LNCaP clone FGC (cell line): Measurements from ENCODE around the gene MGAT5.

ENCODE experiments used
- DNase-seq: peaks from one replicate; pipeline ENCODE4 v3.0.0-alpha.2; 2011; ENCODE audit warnings: low read depth
- H3K4me3 ChIP-seq: 2 replicates; pipeline ENCODE4 v1.5.1; 2011; ENCODE audit warnings: mild to moderate bottlenecking, low read depth, low read length, control low read depth
- CTCF ChIP-seq: IDR thresholded peaks from 2 replicates; pipeline ENCODE4 v1.5.1; 2012; ENCODE audit warnings: mild to moderate bottlenecking; ENCODE audit not compliant: control insufficient read depth, insufficient read depth; ENCODE audit errors: extremely low read depth

The MGAT5 gene

GRCh38 chr2:134452042-134452733, 198.3 kb downstream of the MGAT5 start:
- no peak overlapping the region for H3K4me3 ChIP-seq
- DNase-seq = no peak
- TF ChIP-seq CTCF = no peak

- DNase-seq = no peak
- H3K4me3 ChIP-seq = no peak overlapping the region
- no peak for TF ChIP-seq CTCF
Measured at GRCh38 chr2:134453476-134453875, 199.6 kb downstream of the MGAT5 start.

GRCh38 chr2:134453973-134454372, 200.1 kb downstream of the MGAT5 start:
- no peak for TF ChIP-seq CTCF
- no peak overlapping the region for H3K4me3 ChIP-seq
- no peak for DNase-seq

GRCh38 chr2:134454426-134454825, 200.6 kb downstream of the MGAT5 start:
- H3K4me3 ChIP-seq = no peak overlapping the region
- TF ChIP-seq CTCF = no peak
- DNase-seq = no peak

GRCh38 chr2:134454931-134455330, 201.1 kb downstream of the MGAT5 start:
- H3K4me3 ChIP-seq = no peak overlapping the region
- DNase-seq = no peak
- TF ChIP-seq CTCF = no peak

GRCh38 chr2:134455426-134455825, 201.6 kb downstream of the MGAT5 start:
- no peak for TF ChIP-seq CTCF
- DNase-seq = no peak
- H3K4me3 ChIP-seq = no peak overlapping the region

- TF ChIP-seq CTCF = no peak
- H3K4me3 ChIP-seq = no peak overlapping the region
- no peak for DNase-seq
Measured at GRCh38 chr2:134457353-134457752, 203.5 kb downstream of the MGAT5 start.
